HG02623 (cell line): ENCODE measurements around the gene SLC35E4.
A peak's percentile ranks its signal among the peaks of the same experiment; 100 is the strongest.
"Not testable (repeated sequence)": the region's sequence is repeated elsewhere in the genome, so short reads cannot be mapped to it uniquely, and the experiment has no call there.

Experiments used
- ATAC-seq: cut with Tn5 transposase; IDR thresholded peaks from one replicate; pipeline ENCODE4 v1.9.1; 2021; ENCODE audit warnings: moderate library complexity; ENCODE audit not compliant: unreplicated experiment

SLC35E4 gene

GRCh38 chr22:30611197-30611596 lies 24.4 kb upstream of the SLC35E4 start:
- ATAC-seq, result no peak

DNA sequence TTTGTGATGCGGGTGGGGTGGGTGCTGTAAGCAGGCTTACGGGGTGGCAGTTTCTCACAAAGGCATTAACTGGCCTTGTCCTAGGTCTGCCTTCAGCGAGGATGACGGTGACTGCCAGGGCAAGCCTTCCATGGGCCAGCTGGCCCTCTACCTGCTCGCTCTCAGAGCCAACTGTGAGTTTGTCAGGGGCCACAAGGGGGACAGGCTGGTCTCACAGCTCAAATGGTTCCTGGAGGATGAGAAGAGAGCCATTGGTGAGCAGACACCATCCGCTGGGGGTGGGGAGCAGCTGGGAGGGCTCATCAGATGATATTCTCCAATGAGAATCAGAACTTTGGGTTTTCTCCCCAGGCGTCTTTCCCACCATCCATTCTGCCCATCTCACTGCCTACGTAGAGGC lies 22.8 kb upstream of the SLC35E4 start:
- no peak for ATAC-seq

DNA sequence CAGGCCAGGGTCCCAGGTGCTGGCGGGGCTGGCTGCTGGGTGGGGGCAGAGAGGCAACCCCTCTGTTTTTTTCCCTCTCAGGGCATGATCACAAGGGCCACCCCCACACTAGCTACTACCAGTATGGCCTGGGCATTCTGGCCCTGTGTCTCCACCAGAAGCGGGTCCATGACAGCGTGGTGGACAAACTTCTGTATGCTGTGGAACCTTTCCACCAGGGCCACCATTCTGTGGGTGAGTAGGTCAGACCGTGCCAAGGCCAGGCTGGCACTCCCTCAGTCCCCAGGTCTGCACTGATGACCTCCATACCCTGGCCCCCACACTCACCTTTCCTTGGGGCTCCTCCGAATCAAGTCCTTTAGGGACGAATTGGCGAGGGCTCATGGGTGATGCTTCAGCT lies 21.3 kb upstream of the SLC35E4 start:
- no peak for ATAC-seq

GRCh38 chr22:30614879-30615278 lies 20.7 kb upstream of the SLC35E4 start:
- no peak for ATAC-seq

DNA sequence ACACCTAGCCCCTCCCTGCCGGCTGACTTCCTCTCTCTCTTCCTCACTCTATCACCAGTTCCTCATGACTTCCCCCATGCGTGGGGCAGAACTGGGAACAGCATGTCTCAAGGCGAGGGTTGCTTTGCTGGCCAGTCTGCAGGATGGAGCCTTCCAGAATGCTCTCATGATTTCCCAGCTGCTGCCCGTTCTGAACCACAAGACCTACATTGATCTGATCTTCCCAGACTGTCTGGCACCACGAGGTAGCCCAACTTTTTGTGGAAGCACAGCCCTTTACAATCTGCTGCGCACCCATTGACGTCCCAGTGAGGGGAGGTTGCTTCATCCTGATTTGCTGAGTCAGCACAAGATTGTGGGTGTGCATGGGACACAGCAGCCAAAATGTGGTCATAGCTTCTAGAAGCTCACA lies 20.0 kb upstream of the SLC35E4 start:
- no peak for ATAC-seq

- no peak for ATAC-seq
These were observed 17.8 kb upstream of the SLC35E4 start for GRCh38 chr22:30617819-30618218.

GRCh38 chr22:30619909-30620308 lies 15.7 kb upstream of the SLC35E4 start:
- ATAC-seq, result not testable (repeated sequence)

- no peak for ATAC-seq
These were observed 9.2 kb upstream of the SLC35E4 start for GRCh38 chr22:30626413-30626812.

DNA sequence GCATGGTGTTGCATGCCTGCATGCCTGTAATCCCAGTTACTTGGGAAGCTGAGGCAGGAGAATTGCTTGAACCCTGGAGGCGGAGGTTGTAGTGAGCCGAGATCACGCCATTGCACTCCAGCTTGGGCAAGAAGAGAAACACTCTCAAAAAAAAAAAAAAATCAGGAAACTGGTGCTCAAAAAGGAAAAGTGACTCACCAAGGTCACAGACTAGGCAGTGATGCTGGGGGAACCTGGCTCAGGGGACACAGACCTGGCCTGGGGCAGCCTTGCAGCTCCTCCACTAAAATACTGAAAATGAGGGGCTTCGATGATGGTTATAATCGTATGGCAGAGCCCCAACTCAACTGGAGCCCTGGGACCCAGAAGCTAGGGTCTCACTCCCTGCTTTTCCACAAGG lies 8.1 kb upstream of the SLC35E4 start:
- ATAC-seq, result no peak

- no peak for ATAC-seq
These were observed 7.1 kb upstream of the SLC35E4 start for GRCh38 chr22:30628491-30628890.

DNA sequence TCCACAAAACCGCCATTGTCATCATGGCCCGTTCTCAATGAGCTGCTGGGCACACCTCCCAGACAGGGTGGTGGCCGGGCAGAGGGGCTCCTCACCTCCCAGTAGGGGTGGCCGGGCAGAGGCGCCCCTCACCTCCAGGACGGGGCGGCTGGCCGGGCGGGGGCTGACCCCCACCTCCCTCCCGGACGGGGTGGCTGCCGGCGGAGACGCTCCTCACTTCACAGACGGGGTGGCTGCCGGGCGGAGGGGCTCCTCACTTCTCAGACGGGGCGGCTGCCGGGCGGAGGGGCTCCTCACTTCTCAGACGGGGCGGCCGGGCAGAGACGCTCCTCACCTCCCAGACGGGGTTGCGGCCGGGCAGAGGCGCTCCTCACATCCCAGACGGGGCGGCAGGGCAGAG lies 4.1 kb upstream of the SLC35E4 start:
- not testable (repeated sequence) for ATAC-seq

DNA sequence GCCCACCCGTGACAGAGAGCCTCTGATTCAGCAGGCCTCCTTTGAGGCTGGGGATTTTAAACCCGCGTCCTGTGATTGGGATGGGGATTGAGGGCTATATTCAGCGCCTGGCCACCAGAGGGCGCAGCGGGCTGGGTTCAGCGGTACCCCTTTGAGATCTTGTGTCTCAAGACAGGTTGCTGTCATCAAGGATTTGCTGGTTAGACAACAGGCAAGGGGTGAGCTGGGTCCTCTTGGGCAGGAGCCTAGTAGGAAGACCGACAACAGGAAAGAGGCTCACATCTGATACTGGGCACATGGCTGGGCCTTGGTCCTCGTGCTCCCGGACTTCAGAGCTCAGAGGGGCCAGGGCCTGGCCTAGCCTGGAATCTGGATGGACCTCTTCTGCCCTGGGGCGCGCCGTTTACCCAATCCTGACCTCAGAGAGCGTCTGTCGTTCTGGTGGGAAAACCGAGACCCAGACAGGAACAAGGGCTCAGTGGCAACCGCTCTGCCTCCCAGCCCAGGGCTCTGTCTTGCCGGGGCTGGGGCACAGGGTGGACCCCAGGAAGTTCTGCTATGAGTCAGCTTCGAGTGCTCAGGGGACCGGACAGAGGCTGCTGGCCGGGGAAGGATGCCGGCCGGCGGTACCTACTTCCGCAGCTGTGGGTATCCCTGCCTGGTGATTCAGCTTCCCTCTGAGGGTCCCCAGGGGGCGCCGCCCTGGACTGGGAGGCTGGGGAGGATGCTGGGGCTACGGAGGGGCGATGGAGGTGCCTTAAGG lies 929 bp upstream of the SLC35E4 start:
- peak; percentile 41 for ATAC-seq

DNA sequence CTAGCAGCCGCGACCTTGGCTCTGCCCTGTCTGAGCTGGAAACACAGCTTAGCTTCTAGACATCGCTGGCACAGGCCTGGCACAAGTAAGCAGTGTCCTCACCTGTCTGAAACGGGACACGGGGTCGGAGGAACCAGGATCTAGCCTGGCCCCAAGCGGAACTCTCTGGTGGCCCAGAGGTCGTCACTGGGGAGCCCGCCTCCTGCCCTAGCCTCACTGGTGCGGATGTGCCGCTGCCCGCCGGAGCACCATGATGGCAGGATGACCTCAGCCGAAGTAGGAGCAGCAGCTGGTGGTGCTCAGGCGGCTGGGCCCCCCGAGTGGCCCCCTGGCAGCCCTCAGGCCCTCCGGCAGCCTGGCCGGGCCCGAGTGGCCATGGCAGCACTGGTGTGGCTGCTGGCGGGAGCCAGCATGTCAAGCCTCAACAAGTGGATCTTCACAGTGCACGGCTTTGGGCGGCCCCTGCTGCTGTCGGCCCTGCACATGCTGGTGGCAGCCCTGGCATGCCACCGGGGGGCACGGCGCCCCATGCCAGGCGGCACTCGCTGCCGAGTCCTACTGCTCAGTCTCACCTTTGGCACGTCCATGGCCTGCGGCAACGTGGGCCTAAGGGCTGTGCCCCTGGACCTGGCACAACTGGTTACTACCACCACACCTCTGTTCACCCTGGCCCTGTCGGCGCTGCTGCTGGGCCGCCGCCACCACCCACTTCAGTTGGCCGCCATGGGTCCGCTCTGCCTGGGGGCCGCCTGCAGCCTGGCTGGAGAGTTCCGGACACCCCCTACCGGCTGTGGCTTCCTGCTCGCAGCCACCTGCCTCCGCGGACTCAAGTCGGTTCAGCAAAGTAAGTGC lies 871 bp downstream of the SLC35E4 start:
- no peak for ATAC-seq

DNA sequence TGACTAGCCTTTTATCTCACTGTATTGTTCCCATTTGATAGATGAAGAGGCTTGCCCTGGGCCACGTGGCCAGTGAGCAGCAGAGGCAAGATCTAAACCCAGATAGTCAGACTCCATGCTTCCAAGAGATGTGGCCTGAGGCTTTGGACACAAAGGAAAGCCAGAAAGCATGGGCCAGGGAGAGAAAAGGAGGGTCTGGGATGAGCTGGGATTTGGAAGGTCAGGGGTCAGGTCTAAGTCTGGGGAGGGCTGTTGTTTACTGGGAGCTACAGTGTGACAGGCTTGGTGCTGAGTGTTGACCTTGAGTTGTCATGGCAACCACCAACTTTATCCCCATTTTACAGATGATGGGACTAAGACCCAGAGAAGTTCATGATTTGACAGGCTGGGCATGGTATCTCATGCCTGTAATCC lies 2.1 kb downstream of the SLC35E4 start:
- no peak for ATAC-seq

DNA sequence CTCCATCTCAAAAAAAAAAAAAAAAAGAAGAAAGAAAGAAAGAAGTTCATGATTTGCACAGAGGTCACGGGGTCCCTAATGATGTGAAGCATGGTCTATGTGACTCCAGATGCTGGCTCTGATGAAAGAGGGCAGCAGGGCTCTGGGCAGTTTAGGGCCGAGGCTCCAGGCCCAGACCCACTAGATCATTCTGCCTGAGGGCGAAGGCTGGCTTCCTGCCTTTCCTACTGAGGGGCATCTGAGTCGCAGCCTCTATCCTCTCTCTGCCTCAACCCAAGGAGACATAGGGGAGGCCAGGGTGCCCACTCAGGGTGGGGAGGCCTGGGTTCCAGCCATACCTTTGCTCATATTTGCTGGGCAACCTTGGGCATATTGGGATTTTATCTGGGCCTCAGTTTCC lies 4.8 kb downstream of the SLC35E4 start:
- no peak for ATAC-seq

DNA sequence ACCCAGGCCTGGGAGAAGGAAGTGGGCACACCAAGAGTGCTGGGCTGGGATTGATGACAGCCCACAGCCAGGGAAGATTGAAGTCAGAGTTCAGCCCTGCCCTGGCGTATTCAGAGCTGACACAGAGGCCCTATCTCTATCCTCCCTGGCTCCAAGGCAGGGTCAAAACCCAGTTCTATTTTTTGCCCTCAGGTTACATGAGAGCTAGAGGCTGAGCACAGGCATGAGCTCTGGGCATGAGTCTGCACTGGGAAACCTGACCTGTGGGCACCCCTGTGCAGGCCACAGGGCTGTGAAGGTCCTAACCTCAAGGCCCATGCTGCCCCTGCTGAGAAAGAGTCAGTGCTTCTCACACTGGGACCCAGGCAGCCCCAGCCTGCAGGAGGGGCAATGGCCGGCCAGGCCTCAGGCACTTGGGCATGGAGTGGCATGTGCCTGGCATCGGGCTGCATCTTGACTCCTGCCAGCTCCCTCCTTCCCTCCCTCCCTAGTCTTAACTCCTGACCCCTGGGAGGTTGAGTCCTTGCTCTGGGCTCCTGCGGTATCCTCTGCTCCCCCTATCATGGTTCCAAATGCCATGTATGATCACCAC lies 5.4 kb downstream of the SLC35E4 start:
- no peak for ATAC-seq

GRCh38 chr22:30643055-30643875 lies 7.7 kb downstream of the SLC35E4 start:
- ATAC-seq, result no peak

- no peak for ATAC-seq
These were observed 11.1 kb downstream of the SLC35E4 start for GRCh38 chr22:30646518-30647160.

- no peak for ATAC-seq
These were observed 12.0 kb downstream of the SLC35E4 start for GRCh38 chr22:30647536-30647935.

GRCh38 chr22:30648825-30649224 lies 13.2 kb downstream of the SLC35E4 start:
- ATAC-seq, result no peak
